Heart left ventricle (tissue), 13 donors: ENCODE results near the gene STK24.

Experiments used
- POLR2A ChIP-seq, 2 donors: fragments of 450-650 bp; IDR thresholded peaks; one replicate each; pipeline ENCODE4 v1.6.1; 2017; ENCODE audit warnings: antibody characterized with exemption in 2 of 2, mild to moderate bottlenecking in 2 of 2, moderate library complexity in 2 of 2
- TF ChIP-seq, protein P1 (sequence below), 12 donors: fragments of 200-600 bp; sonication (generic) in 4 of 12; IDR thresholded peaks; one replicate each; pipeline versions ENCODE4 v1.5.0 to v1.8.0; 2018 to 2022; ENCODE audit warnings: antibody characterized with exemption in 12 of 12, mild to moderate bottlenecking in 5 of 12
- donor health status: ischemic (EF 13 %, LVEDD 7.1; RV severe dilation, severe dysfunction).
- donor health status: DM: no; HTN: yes; CAD: no.
- donor health status: DM: no; HTN: no; CAD: no.
- donor health status: ischemic (EF 25% LVEDD 6.9; RV normal size, moderate dysfunction).
- donor health status: ischemic (EF 25% LVEDD 5.7; RV mildly dilated, moderate dysfunction).
- donor health status: ischemic (EF 35%, LVEDD 5.7; RV mildly dilated, moderate dysfunction).
- donor health status: nonischemic (EF 11% LVEDD 7.7; RV severe dilation, severe dysfunction).
- donor health status: DM: yes; HTN: yes; CAD: no.
- donor health status: PGD.
- donor health status: ischemic (EF 29% LVEDD 5.4; RV normal size, mild dysfunction).
- donor health status: nonischemic (EF 23%, LVEDD 6.1; RV moderate dilation, normal function).

DNA sequence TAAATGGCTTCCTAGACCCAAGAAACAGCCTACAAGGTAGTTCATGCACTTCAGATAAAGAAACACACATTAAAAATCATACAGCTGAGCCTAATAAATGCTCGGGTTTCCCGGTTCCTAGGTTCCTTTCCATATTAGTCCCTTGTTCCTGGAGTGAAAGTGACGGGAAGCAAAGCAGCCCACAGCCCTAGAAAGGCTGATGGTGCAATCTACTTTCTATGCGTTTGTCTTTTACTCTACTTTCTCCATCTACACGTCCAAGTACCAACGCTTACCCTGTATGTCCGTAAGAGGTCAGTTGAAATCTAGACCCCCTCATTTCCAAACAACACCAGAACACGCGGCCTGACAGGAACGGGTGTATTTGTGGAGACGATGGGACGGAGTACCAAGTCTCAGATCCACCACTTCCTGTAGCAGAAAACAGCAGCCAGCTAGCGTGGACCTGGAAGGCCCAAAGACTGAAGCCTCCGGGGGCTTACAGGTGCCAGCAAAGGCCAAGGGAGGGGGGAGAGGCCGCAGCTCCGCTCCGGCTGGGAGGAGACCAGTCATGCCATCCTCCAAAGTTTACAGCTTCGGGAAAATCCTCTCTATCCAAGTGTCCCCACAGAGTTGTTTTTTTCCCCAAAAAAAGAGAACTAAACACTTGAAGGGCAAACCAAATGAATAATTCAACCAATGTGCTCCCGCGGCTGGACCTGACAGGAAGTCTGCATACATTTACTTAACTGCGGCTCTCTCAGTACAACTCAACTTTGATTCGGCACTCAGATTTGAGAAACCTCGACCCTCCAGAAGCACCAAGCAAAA, 34.1 kb downstream of the STK24 start:
- TF ChIP-seq, protein P1, sequence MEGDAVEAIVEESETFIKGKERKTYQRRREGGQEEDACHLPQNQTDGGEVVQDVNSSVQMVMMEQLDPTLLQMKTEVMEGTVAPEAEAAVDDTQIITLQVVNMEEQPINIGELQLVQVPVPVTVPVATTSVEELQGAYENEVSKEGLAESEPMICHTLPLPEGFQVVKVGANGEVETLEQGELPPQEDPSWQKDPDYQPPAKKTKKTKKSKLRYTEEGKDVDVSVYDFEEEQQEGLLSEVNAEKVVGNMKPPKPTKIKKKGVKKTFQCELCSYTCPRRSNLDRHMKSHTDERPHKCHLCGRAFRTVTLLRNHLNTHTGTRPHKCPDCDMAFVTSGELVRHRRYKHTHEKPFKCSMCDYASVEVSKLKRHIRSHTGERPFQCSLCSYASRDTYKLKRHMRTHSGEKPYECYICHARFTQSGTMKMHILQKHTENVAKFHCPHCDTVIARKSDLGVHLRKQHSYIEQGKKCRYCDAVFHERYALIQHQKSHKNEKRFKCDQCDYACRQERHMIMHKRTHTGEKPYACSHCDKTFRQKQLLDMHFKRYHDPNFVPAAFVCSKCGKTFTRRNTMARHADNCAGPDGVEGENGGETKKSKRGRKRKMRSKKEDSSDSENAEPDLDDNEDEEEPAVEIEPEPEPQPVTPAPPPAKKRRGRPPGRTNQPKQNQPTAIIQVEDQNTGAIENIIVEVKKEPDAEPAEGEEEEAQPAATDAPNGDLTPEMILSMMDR (IDR thresholded peaks at IDR 0.05): no peak
- no peak for TF ChIP-seq POLR2A (IDR thresholded peaks at IDR 0.05)
